ENCODE measurements around the gene STARD13.
"Not testable (repeated sequence)": the region's sequence is repeated elsewhere in the genome, so short reads cannot be mapped to it uniquely, and the experiment has no call there.

The STARD13 gene

DNA sequence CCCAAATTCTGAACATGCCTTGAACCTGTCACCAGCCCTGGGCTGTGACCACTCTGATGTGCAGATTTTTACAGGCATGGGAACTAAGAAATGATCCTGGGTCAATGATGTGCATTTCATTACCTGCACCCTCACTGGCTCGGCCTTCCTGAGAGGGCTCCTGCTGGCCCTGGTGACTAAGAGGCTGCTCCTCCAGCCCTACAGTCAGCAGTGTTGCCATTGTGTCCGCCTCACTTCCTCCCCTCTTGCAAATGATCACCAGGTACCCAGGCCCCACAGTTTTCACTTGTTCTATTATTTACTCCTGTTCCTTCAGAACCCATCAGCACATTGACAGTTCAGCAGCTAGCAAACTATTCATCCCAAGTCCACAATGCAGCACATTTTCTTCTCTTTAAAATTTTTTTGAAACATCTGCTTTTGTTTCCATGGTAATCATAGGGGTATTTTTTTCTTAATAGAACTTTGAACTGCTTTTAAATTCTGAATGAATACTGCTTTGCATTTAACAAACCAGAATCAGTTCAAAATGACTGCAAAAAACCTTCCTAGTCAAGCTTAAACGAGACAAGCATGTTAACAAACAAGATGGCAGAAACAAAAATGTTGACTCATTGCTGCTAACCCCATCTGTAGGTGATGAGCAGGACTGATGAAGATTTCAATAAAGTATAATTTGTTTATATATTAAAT lies 29.3 kb downstream of the STARD13 start:
- DNase-seq (ENCODE audit: low spot score) = no peak

DNA sequence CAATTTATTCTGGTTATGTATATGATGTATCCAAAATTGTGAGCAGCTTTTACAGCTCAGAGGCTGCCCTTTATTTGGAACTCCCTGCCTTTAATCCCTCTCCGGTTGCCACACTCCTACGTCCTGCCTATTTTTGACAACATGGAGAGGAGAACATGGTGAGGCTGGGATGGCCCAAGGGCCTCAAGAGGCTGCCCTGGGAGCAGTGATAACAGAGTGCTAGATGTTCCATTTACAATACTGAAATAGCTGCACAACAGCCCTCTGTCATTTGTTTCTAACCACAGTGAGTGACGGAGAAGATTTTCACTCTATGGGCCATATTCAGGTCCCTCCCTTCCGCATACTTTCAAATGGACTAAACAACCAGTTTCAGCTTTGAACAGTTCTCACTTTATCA lies 33.4 kb downstream of the STARD13 start:
- no peak for DNase-seq (ENCODE audit: low spot score)

GRCh38 chr13:33251131-33251661 lies 34.4 kb downstream of the STARD13 start:
- no peak for DNase-seq (ENCODE audit: low spot score)

GRCh38 chr13:33250609-33251008 lies 34.9 kb downstream of the STARD13 start:
- no peak for DNase-seq (ENCODE audit: low spot score)

DNA sequence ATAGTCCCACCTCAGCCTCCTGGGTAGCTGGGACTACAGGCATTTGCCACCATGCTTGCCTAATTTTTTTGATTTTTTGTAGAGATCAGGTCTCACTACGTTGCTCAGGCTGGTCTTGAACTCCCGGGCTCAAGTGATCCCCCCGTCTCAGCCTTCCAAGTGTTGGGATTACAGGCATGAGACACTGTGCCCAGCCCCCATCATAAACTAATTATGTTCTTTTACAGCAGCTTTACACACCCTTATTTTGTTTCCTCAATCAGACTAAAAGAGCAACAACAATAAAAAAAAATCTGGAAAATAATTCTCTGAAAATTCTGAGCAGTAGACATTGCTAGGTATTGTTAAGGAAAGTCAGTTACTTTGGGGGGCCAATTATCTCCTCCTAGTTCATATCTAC lies 35.7 kb downstream of the STARD13 start:
- no peak for DNase-seq (ENCODE audit: low spot score)

GRCh38 chr13:33249066-33249465 lies 36.5 kb downstream of the STARD13 start:
- no peak for DNase-seq (ENCODE audit: low spot score)

DNA sequence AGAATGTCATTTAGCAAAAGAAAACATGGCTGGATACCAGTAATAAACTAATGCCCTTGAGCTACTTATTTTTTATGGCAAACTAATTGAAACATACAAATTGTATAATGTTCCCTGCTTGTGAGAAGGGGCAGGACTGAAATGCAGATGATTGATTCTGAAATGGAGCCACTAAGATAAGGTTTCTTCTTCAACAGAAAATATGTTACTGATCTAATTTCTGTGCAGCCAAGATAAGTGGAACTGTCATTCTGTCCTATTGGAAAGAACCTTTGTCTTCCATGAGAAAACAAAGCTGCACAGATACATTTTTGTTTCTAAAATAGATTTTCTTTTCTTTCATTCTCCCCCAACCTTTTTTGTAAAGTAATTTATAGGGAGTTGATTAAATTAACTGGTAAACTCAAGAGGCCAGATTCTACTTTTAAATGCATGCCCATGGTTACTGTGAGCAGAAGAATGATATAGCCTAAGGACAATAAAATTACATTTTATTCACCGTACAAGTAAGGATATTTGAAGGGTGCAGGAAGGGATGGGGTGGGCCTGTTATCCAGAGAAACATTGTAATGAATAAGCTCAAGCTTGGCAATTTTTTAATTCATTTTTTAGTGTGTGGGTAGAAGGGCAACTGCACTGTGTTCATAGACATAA lies 39.9 kb downstream of the STARD13 start:
- DNase-seq (ENCODE audit: low spot score) = no peak

DNA sequence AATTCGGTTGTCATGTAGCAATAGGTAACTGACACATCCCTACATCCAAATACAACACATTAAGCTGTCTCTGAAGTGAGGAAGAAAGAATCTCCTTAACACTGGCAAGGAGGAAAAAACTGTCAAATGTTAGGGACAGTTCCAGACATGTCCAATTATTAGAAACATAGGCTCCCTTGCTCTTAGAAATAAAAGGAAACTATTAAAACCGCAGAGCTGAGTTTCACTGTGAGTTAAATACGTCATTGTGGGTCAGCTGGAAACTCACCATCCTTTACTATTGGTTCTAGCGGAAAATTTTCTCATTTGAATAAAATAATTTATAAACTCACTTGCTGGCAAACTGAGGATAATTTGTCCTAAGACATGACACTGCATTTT lies 40.7 kb downstream of the STARD13 start:
- DNase-seq (ENCODE audit: low spot score) = no peak

- no peak for DNase-seq (ENCODE audit: low spot score)
Measured at GRCh38 chr13:33244210-33244906, 41.2 kb downstream of the STARD13 start.

- no peak for DNase-seq (ENCODE audit: low spot score)
Measured at GRCh38 chr13:33242984-33243617, 42.5 kb downstream of the STARD13 start.

DNA sequence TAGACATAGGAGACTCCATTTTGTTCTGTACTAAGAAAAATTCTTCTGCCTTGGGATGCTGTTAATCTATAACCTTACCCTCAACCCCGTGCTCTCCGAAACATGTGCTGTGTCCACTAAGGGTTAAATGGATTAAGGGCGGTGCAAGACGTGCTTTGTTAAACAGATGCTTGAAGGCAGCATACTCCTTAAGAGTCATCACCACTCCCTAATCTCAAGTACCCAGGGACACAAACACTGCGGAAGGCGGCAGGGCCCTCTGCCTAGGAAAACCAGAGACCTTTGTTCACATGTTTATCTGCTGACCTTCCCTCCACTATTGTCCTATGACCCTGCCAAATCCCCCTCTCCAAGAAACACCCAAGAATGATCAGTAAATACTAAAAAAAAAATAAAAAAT lies 43.2 kb downstream of the STARD13 start:
- not testable (repeated sequence) for DNase-seq (ENCODE audit: low spot score)

- DNase-seq (ENCODE audit: low spot score) = no peak
Measured at GRCh38 chr13:33236021-33236420, 49.5 kb downstream of the STARD13 start.

DNA sequence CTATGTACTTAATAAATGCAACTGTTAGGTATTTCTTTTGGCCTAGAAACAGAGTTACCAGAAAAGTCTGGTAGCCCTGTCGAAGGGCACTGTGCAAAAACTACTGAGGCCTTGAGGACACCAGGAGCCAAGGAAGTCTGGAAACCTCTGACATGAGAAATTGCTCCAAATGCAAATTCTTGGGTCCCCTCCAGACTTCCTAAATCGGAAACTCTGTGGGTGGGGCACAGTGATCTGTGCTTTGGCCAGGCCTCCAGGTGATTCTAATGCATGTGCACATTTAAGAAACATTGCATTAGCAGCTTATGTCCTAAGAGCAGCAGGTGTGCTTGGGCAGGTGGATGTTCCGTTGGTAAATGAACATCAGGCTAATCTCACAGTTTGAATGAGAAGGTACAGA lies 50.0 kb downstream of the STARD13 start:
- no peak for DNase-seq (ENCODE audit: low spot score)

DNA sequence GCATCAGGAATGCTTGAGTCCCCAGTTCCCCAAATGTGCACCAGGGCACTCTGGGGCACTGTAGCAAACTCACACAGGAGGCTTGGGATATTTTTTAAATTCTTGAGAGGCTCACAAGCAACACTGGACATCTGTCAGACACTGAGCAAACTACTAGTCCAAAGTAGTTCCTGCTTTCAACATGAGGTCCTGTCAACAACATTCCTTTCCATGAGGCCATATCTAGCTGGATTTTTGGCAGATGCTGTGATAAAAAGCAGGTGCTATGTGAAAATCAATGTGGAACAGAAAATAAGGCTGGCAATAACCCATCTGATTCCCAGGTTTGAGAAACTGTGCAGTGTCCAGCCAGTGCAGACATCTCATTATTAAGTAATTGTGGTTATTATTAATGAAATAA lies 50.5 kb downstream of the STARD13 start:
- DNase-seq (ENCODE audit: low spot score) = no peak

DNA sequence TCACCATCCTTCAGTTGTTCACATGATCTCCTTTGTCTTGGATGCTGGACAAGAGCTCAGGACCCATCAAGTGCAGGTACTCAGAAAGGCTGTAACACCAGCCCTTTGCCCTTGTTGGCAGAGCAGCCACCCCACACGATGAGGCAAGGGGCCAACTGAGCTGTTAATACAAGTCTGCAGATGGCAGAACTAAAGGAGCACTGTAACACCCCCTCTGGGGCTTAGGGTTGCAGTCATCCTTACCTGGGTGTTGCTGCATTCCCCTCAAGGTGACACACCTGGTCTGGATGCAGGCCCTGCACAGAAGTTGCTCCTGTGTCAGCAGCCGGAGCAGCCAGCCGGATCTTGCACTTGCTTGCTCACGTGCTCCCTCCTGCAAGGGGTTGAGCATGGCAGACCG lies 52.0 kb downstream of the STARD13 start:
- no peak for DNase-seq (ENCODE audit: low spot score)

GRCh38 chr13:33232883-33233282 lies 52.7 kb downstream of the STARD13 start:
- no peak for DNase-seq (ENCODE audit: low spot score)

- DNase-seq (ENCODE audit: low spot score) = no peak
Measured at GRCh38 chr13:33231339-33231738, 54.2 kb downstream of the STARD13 start.

DNA sequence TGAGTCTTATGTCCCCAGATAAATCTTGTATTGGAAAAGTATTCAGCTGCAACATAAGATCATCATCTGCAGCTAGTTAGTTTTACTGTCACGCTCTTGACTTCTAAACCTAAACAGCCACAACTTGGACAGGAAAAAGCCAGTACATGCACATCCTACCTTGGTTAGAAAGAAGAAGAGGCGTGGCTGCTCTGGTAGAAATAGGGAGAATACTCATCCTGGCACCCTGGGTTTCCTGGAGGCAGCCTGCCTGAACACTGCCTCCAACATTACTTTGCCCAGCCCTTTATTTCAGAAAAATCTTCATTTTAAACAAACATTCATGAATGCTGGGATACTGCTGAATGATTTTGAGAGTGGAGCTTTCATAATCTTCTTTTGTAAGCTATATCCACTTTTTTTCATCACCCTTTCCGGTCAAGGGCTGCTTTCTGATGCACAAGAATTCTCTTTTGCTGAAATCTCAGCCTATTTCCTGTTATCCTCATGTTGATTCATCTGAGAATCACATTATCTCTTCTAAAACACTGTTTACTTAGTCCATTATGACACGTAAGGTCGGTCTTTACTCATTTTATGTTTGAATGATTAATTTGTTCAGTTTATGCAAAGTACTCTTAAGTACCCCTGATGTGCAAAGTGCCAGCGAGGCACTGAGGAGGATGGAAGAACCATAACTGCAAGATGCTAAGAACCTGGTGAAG lies 55.2 kb downstream of the STARD13 start:
- no peak for DNase-seq (ENCODE audit: low spot score)

DNA sequence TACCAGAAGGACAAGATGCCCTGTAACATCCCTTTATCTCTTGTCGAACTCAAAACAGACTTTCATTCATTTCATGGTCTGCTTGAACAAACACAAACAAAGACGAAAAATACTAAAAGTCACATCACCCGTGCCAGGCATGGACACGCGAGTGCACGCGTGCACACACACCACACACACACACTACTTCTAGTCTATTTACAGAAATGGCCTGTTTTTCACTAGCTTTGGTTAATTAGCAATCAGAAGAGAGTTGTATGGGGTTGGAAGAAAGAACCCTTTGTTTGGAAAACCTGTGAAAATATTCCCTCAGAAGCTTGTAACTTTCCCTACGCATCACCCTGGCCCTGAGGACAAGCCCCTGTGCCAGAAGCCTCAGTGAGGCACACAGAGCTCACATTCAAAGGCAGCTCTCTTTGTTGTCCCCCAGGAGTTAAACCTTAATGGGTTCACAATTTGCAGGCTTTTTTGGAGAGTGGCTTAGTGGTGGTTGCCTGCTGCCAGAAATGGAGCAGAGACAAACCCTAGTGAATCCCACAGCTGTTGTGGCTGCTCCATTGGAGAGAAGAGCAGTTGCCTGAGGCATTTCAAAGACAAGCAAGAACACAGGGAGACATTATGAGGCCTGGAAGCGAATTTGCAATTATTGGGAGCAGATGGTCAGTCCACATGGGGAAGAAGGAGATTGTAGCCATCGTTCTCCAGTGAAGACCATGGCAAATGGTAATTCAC lies 55.9 kb downstream of the STARD13 start:
- DNase-seq (ENCODE audit: low spot score) = no peak

GRCh38 chr13:33228648-33229445 lies 56.7 kb downstream of the STARD13 start:
- DNase-seq (ENCODE audit: low spot score) = peak; percentile 37
